Measurements from ENCODE around the gene COPB1. TPM values are rescaled to one million over a fixed set of nuclear protein-coding genes. Genes with fewer than 3 reads are reported as not detected.

Gene COPB1
- total and polyA plus RNA-seq, 8 donors, result 105 to 153 (median 143) TPM

GRCh38 chr11:14408612-14409011 is 91.0 kb downstream of the COPB1 start:
- TF ChIP-seq CTCF (IDR thresholded peaks at IDR 0.05), result no peak
- intact Hi-C loops (cut with DNase I), result no loop called here
- H3K36me3 ChIP-seq, result no peaks in the 10 kb centered on the region
- DNase-seq (no peak), ATAC-seq (no peak)
- H3K27ac ChIP-seq, result no peak overlapping the region
- no peaks in the 10 kb centered on the region for H3K4me1 ChIP-seq
- H3K4me3 ChIP-seq, result no peak overlapping the region
- H3K27me3 ChIP-seq, result no peaks in the 10 kb centered on the region
- no peaks in the 10 kb centered on the region for H3K9me3 ChIP-seq

Other genes with a start within 250 kb of the COPB1 start
- gene RRAS2, start 140.6 kb downstream of the COPB1 start, total RNA-seq, result 10 to 100 TPM; 44.2 to 51.4 TPM
- gene RRAS2, start 140.6 kb downstream of the COPB1 start, polyA plus RNA-seq (ENCODE audit: insufficient read length in 6 of 6), result 10 to 100 TPM; 57.0 to 67.4 (median 60.6) TPM
- gene PSMA1, start 20.6 kb upstream of the COPB1 start, total RNA-seq, result 100 to 1,000 TPM; 109 to 184 TPM
- 100 to 1,000 TPM; 162 to 183 (median 172) TPM for gene PSMA1, start 20.6 kb upstream of the COPB1 start, polyA plus RNA-seq (ENCODE audit: insufficient read length in 6 of 6)
- gene PDE3B, start 144.0 kb upstream of the COPB1 start, total RNA-seq, result 10 to 100 TPM; 17.0 to 20.8 TPM
- gene PDE3B, start 144.0 kb upstream of the COPB1 start, polyA plus RNA-seq (ENCODE audit: insufficient read length in 6 of 6), result 10 to 100 TPM; 27.8 to 36.2 (median 31.7) TPM